GM15510 (cell line): Measurements from ENCODE around the gene EIPR1.

Source experiments
- POLR2A ChIP-seq: IDR thresholded peaks from 3 replicates; pipeline ENCODE4 v1.6.1; 2011; ENCODE audit warnings: borderline replicate concordance; ENCODE audit not compliant: insufficient read length; ENCODE audit errors: extremely low read depth

EIPR1 gene

DNA sequence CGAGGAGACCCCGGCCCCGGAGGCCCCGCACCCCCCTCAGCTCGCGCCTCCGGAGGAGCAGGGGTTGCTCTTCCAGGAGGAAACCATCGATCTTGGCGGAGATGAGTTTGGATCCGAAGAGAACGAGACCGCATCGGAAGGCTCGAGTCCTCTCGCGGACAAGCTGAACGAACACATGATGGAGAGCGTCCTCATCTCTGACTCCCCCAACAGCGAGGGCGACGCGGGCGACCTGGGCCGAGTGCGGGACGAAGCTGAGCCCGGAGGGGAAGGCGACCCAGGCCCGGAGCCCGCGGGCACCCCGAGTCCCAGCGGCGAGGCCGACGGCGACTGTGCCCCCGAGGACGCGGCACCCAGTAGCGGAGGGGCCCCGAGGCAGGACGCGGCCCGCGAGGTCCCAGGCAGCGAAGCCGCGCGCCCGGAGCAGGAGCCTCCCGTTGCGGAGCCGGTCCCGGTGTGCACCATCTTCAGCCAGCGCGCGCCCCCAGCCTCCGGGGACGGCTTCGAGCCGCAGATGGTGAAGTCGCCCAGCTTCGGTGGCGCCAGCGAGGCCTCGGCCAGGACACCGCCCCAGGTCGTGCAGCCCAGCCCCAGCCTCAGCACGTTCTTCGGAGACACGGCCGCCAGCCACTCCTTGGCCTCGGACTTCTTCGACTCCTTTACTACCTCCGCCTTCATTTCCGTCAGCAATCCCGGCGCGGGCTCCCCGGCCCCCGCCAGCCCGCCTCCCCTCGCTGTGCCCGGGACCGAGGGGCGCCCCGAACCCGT lies 10.2 kb upstream of the EIPR1 start:
- TF ChIP-seq POLR2A: no peak

DNA sequence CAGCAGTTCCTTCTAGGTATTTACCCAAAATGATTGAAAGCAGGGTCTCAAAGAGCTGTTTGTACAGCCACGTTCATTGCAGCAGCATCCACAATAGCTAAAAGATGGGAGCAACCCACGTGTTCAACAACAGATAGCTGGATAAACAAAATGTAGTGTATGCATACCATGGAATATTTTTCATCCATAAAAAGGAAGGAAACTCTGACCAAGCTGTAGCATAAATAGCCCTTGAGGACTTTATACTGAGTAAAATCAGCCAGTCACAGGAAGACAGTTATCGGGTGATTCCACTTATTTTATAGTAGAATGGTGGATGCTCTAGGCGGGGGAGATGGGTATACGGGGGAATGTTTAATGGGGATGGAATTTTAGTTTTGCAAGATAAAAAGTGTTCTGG lies 9.4 kb upstream of the EIPR1 start:
- TF ChIP-seq POLR2A: no peak

DNA sequence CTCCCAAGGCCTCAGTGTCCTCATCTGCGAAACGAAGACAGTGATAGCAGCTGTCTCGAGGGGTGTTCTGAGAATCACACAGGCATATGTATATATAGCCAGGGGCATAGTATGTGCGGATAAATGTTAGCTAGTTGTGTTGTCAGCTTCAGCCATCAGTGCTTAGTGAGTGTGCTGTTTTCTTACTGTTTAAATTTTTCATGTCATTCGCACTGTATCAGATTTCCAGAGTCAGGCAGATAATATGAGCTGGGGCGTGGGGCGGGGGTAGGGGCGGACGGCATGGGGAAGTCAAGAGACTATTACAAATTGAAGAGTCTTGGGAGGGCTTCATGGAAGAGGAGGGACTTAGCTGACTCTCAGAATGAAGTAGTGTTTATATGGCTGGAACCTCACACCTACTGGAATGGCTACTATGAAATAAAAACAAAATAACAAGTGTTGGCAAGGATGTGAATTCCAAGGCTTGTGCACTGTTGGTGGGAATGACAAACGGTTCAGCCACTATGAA lies 8.9 kb upstream of the EIPR1 start:
- no peak for TF ChIP-seq POLR2A

DNA sequence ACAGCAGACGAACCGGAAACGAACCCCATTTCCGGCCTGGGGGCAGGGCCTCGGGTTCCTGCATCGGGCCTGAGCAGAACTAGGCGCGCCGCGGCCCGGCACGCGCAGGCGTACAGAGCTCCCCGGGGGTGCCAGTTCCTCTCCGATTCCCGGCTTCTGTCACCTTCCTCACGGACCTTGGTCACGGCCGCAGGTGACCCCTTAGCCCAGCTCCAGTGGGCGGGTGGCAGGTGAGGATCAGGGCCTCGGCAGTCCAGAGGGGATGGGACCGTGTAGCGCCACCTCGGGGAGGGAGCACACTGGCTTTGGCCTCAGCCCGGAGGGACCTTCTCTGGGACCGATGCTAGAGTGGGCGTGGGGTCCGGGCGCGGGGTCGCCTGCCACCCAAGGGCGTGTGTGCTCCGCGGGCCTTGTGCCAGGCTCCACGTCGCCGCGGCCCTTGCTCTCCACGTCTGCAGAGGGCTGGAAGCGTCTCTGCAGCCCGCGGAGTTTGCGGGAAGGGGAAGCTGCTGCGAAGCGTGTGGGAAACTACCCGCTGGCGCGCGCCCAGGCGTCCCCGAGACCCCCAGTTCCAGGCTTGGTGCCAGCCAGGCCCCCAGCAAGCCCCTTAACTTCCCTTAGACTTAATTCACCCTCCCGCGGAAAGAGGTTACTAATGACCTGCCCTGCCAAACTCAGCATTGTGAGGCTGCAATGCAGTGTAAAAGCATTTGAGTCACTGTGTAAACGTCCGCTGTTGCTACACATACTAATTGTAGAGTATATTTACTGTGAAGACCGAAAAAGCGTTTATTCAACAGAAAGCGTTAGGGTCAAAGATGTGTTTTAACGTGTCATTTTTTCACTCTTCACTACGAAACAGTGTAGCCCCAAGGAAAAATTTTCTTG lies 2.3 kb upstream of the EIPR1 start, which contains the start of gene TRAPPC12:
TRAPPC12 (plus strand) TSS at position 48 of the 888 bp plus-strand sequence. CDS start 7,930 bp downstream, outside the sequence.
- peak; percentile 88 for TF ChIP-seq POLR2A

DNA sequence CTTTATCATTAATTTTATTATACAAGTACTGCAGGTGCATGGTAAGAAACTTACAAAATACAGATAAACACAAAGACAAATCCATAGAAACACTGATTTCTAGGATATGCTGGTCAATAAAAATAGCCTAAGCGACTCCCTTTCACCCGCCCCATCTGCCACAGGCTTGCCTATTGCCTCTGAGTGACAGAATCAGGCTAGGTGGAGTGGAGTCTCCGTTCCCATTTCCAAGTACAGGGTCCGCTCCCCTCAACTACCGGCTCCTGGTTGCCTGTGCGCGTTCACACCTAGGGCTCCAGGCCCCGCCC lies 1.7 kb upstream of the EIPR1 start:
- no peak for TF ChIP-seq POLR2A

DNA sequence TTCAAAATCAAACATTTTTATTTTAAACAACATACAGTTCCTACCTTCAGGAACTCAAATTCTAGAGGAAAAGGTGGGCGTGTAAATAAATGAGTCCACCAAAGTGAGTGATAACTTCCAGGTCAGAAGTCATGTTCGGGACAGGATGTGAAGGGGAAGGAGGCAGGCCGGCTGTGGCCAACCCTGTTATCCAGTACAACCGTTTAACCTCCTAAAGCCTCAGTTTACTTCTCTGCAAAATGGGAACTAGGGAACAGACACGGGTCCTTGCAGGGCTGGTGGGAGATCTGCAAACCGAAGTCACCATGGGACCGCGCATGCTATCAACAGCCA lies 373 bp downstream of the EIPR1 start:
- TF ChIP-seq POLR2A: no peak

DNA sequence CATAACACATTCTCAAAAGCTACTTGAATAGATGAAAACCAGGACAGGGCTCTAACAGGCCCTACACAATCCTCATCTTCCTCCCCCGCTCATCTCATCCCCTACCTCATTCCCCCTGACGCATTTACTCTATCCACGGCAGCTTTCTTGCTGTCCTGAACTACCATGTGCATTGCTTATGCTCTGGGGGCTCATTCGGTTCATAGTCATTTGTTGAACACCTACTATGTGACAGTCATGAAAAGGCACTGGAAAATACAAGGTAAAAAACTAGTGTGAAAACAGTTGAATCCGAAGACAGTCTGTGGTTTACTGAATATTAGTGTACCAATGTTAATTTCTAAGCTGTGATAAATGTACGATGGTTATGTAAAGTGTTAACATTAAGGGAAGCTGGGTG lies 797 bp downstream of the EIPR1 start:
- no peak for TF ChIP-seq POLR2A

DNA sequence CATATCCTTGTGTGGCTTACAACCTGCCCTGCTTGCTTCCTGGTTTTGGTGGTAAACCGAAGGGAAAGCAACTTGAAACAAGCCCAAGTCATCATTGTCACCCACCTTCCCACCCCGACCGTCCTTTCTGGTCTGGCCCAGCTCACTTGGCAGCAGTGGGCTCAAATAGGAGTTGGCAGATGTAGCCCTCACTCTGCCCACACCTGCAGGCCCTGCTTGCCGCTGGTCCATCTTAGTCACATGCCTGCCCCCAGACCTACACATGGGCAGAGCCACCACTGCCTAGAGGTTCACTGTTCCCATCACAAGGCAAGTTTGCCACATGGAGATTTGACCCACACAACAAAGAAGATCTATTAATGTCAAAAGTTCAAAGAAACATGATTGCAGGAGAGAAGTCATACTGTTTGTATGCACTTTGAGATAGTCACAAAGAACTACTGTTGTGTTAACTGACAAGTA lies 9.3 kb downstream of the EIPR1 start:
- TF ChIP-seq POLR2A: no peak

DNA sequence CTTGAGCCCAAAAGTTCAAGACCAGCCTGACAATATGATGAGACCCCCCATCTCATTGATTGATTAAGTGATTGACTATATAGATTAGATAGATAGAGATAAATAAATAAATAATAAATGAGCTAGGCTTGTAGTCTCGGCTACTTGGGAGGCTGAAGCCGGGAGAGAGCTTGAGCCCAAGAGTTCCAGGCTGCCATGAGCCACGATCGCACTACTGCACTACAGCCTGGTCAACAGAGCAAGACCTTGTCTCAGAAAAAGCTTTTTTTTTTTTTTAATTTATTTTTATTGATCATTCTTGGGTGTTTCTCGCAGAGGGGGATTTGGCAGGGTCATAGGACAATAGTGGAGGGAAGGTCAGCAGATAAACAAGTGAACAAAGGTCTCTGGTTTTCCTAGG lies 12.4 kb downstream of the EIPR1 start:
- TF ChIP-seq POLR2A: no peak

DNA sequence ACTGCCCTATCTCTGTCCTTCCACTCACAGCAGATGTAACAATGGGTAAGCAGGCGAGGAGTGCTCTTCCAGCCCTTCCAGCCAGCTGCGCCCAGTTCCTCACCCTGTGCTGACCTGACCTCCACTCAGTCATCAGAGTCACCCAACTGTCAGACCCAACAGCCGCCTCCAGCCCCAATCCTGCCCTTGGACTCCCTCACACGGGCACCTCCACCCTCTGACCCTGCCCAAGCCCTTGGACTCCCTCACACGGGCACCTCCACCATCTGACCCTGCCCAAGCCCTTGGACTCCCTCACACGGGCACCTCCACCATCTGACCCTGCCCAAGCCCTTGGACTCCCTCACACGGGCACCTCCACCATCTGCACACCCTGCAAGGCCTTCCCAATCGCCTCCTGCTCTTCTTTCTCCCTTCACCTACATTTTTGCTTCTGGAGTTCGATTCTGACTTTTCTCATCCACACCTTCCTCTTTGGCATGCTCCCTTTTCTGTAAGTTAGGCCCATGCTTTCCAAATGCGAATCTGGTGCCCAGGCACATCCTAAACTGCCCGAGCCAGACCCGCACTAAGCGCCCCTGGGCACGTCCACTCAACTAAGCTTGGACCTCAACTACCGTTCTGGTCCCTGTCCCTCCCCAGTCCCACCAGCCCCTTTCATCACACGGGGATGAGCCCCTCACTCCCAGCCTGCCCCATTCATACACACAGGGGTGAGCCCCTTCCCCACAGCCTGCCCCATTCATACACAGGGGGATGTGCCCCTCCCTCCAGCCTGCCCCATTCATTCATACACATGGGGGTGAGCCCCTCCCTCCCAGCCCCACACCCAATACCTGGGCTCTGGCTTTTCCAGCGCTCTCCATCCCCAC lies 15.9 kb downstream of the EIPR1 start:
- no peak for TF ChIP-seq POLR2A

DNA sequence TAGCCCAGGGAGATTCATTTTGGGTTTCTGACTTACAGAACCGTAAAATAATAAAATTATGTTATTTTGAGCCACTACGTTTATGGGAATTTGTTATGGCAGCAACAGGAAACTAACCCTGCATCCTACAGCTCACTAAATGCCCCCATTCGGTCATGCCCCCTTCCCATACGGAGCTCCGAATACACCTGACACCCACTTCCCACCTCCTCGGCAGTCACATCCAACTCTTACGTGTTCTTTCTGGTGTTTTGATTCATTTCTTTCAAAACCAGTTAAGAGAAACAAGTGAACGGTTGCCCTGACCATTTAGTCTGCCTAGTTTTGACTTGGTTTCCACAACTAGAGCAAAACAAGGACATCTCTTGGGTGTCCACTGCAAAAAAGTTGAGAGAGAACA lies 19.7 kb downstream of the EIPR1 start:
- TF ChIP-seq POLR2A: no peak

DNA sequence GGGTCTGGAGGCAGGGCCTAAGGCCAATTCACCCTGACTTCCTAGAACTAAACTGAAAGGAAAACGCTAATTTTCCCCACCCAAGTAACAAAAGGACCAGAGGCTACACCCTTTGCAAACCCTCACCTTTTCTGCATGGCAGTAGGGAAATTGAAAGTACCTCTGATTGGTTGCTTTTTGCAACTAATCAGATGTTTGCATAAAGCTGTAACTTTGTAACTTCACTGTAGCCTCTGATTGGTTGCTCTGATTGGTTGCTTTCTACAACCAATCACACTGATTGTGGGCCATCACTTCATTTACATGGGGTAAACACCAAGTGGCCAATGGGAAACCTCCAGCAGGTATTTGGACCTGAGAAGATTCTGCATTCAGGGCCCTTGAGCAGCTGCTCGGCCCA lies 20.8 kb downstream of the EIPR1 start:
- no peak for TF ChIP-seq POLR2A

DNA sequence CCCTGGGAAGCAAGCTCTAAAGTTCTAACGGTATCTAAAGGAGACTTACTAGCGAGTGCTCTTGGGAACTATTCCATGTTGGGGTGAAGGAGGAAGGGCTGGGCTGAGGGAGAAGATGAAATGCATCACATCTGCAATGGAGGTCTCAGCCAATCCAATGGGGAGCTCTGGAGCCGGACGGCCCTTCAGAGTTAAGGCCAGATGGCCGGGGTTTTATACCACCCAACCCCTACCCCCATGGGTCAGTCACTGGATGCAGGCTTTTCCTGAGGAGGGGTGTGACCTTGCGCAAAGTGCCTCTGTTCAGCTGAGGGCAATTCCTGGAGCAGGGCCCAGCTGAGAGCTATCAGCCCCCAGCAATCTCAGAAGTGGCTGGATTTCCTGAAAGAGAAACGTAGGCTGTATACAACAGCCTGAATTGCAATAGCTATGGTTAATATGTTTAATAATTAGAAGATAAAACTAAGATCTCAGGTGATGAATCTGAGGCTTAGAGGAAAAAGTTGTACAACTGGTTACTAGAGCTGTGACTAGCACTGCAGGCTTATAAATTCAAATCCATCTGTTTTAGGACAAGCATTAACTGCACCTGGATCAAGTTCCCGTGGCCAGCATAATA lies 21.6 kb downstream of the EIPR1 start:
- TF ChIP-seq POLR2A: no peak

DNA sequence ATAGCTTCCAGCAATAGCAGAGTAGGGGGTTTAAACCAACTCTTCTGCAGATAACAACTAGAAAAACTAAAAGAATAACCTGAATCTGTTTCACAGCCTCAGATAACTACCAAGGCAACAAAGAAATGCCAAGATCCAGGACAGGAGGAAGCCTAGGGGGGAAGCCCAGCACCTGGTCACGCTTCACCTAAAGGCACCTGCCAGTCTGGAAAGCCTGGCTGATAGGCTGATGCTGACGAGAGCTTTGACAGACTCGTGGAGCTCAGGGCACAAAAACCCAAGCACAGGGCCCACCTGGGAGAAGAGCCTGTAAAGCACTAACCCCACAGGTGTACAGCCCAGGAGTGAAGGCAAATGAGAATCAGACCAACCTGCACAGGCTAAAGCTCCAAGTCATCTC lies 22.6 kb downstream of the EIPR1 start:
- no peak for TF ChIP-seq POLR2A
